OCI-LY1 (cell line): ENCODE results near the gene ACVR1.
A peak's percentile ranks its signal among the peaks of the same experiment; 100 is the strongest.

Experiments used
- H2AFZ ChIP-seq: fragments of 200-600 bp; sonication (generic), shearing (Covaris generic); 2 replicates; pipeline ENCODE4 v1.6.0; 2014; ENCODE audit warnings: antibody characterized with exemption, mild to moderate bottlenecking, low read length
- H3F3A ChIP-seq: fragments of 200-600 bp; sonication (generic), shearing (Covaris generic); 2 replicates; pipeline ENCODE4 v1.6.0; 2014; ENCODE audit warnings: mild to moderate bottlenecking, antibody characterized with exemption, low read length, moderate library complexity; ENCODE audit not compliant: insufficient read depth
- H3K27ac ChIP-seq: fragments of 200-600 bp; sonication (generic); 2 replicates; pipeline ENCODE4 v1.5.1; 2014; ENCODE audit warnings: low read length, mixed run types, mild to moderate bottlenecking, low read depth; ENCODE audit not compliant: poor library complexity, severe bottlenecking
- H3K27me3 ChIP-seq: fragments of 200-600 bp; sonication (generic); 2 replicates; pipeline ENCODE4 v1.6.0; 2014; ENCODE audit warnings: antibody characterized with exemption, mild to moderate bottlenecking, low read length, moderate library complexity; ENCODE audit not compliant: insufficient read depth
- H3K36me3 ChIP-seq: fragments of 200-600 bp; sonication (generic); 2 replicates; pipeline ENCODE4 v1.6.1; 2014; ENCODE audit warnings: mild to moderate bottlenecking, antibody characterized with exemption, low read length, moderate library complexity, mixed read lengths; ENCODE audit not compliant: insufficient read depth
- H3K4me1 ChIP-seq: fragments of 200-600 bp; sonication (generic); 2 replicates; pipeline ENCODE4 v1.5.1; 2014; ENCODE audit warnings: mild to moderate bottlenecking, low read length, moderate library complexity; ENCODE audit not compliant: insufficient read depth, severe bottlenecking
- H3K4me2 ChIP-seq: fragments of 200-600 bp; sonication (generic), shearing (Covaris generic); 2 replicates; pipeline ENCODE4 v1.6.1; 2014; ENCODE audit warnings: low read length
- H3K4me3 ChIP-seq: fragments of 200-600 bp; sonication (generic); 2 replicates; pipeline ENCODE4 v1.5.1; 2014; ENCODE audit warnings: low read length, low read depth, mild to moderate bottlenecking, mixed read lengths; ENCODE audit not compliant: poor library complexity, severe bottlenecking
- H3K79me2 ChIP-seq: fragments of 200-600 bp; shearing (Covaris generic); 2 replicates; pipeline ENCODE4 v1.6.1; 2016; ENCODE audit warnings: mixed run types, low read length, mixed read lengths; ENCODE audit not compliant: insufficient read depth
- H3K9ac ChIP-seq: fragments of 200-600 bp; sonication (generic), shearing (Covaris generic); 2 replicates; pipeline ENCODE4 v1.6.1; 2014; ENCODE audit warnings: mild to moderate bottlenecking, low read length, mixed read lengths
- H3K9me2 ChIP-seq: fragments of 200-600 bp; sonication (generic), shearing (Covaris generic); 2 replicates; pipeline ENCODE4 v1.6.1; 2014; ENCODE audit warnings: low read depth, mild to moderate bottlenecking, low read length, mixed read lengths
- H3K9me3 ChIP-seq: fragments of 200-600 bp; shearing (Covaris generic); 2 replicates; pipeline ENCODE4 v1.6.1; 2014; ENCODE audit warnings: low read length, mixed read lengths
- H4K20me1 ChIP-seq: fragments of 200-600 bp; sonication (generic), shearing (Covaris generic); 2 replicates; pipeline ENCODE4 v1.6.0; 2016; ENCODE audit warnings: mild to moderate bottlenecking, low read length; ENCODE audit not compliant: insufficient read depth
- EZH2 ChIP-seq: fragments of 200-600 bp; sonication (generic), shearing (Covaris generic); IDR thresholded peaks from 2 replicates; pipeline ENCODE4 v1.8.0; 2017; ENCODE audit warnings: borderline replicate concordance, mixed run types, mild to moderate bottlenecking, antibody characterized with exemption, low read length, moderate library complexity, mixed read lengths
- TF ChIP-seq, protein P1 (sequence below): fragments of 200-600 bp; sonication (generic), shearing (Covaris generic); IDR thresholded peaks from 2 replicates; pipeline ENCODE4 v1.5.1; 2017; ENCODE audit warnings: mild to moderate bottlenecking, antibody characterized with exemption, low read length, moderate library complexity, mixed read lengths

Gene ACVR1

DNA sequence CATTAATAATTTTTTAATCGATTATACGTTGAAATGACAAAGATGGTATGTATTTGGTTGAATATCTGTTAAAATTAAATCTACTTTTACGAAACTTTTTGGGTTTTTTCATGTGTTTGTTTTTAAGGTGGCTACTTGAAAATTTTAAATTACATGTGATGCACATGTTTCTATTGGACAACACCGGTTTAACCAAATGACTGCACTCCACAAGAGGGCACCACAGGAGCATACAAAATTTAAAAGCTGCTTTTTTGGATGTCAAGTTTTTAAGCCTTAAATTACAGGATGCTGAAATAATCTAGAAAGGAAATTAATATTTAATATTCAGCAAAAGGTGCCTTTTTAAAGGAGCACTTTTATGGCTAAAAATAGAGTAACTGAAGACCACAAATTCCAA, 98.7 kb downstream of the ACVR1 start:
- Histone ChIP-seq H3K79me2 (no peaks in the 10 kb centered on the region), H3K4me3 (no peak overlapping the region), H3K9me3 (no peaks in the 10 kb centered on the region), H4K20me1 (no peaks in the 10 kb centered on the region), H3K4me1 (no peaks in the 10 kb centered on the region), H3K4me2 (no peak overlapping the region), H2AFZ (no peak overlapping the region), H3K27ac (no peak overlapping the region), H3K27me3 (no peaks in the 10 kb centered on the region), H3K9me2 (no peaks in the 10 kb centered on the region), H3K9ac (no peak overlapping the region), H3F3A (no peaks in the 10 kb centered on the region), H3K36me3 (no peaks in the 10 kb centered on the region)
- TF ChIP-seq, protein P1, sequence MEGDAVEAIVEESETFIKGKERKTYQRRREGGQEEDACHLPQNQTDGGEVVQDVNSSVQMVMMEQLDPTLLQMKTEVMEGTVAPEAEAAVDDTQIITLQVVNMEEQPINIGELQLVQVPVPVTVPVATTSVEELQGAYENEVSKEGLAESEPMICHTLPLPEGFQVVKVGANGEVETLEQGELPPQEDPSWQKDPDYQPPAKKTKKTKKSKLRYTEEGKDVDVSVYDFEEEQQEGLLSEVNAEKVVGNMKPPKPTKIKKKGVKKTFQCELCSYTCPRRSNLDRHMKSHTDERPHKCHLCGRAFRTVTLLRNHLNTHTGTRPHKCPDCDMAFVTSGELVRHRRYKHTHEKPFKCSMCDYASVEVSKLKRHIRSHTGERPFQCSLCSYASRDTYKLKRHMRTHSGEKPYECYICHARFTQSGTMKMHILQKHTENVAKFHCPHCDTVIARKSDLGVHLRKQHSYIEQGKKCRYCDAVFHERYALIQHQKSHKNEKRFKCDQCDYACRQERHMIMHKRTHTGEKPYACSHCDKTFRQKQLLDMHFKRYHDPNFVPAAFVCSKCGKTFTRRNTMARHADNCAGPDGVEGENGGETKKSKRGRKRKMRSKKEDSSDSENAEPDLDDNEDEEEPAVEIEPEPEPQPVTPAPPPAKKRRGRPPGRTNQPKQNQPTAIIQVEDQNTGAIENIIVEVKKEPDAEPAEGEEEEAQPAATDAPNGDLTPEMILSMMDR: peak; percentile 62
- no peak for TF ChIP-seq EZH2

- no peaks in the 10 kb centered on the region for H3K79me2 ChIP-seq
- no peaks in the 10 kb centered on the region for H3F3A ChIP-seq
- TF ChIP-seq EZH2: no peak
- TF ChIP-seq, protein P1: no peak
- H3K4me1 ChIP-seq: no peaks in the 10 kb centered on the region
- no peaks in the 10 kb centered on the region for H3K9me2 ChIP-seq
- no peaks in the 10 kb centered on the region for H3K9me3 ChIP-seq
- H3K27ac ChIP-seq: no peak overlapping the region
- H2AFZ ChIP-seq: no peak overlapping the region
- H4K20me1 ChIP-seq: no peaks in the 10 kb centered on the region
- no peak overlapping the region for H3K4me3 ChIP-seq
- H3K9ac ChIP-seq: no peak overlapping the region
- no peak overlapping the region for H3K4me2 ChIP-seq
- no peaks in the 10 kb centered on the region; the same call in 1 of the 2 replicates for H3K27me3 ChIP-seq
- H3K36me3 ChIP-seq: no peaks in the 10 kb centered on the region
Measured at GRCh38 chr2:157771234-157771633, 104.9 kb downstream of the ACVR1 start.

GRCh38 chr2:157769856-157770255, 106.3 kb downstream of the ACVR1 start:
- no peak overlapping the region for H3K4me2 ChIP-seq

More at GRCh38 chr2:157769856-157770255, 106.3 kb downstream of the ACVR1 start:
- no peaks in the 10 kb centered on the region for H3K9me2 ChIP-seq
- no peak for TF ChIP-seq EZH2
- TF ChIP-seq, protein P1: no peak
- no peaks in the 10 kb centered on the region for H4K20me1 ChIP-seq
- H3K79me2 ChIP-seq: no peaks in the 10 kb centered on the region
- no peak overlapping the region for H3K4me3 ChIP-seq
- H3K36me3 ChIP-seq: no peaks in the 10 kb centered on the region
- no peak overlapping the region for H3K9ac ChIP-seq
- H3K9me3 ChIP-seq: no peaks in the 10 kb centered on the region
- H2AFZ ChIP-seq: no peak overlapping the region
- no peaks in the 10 kb centered on the region for H3K4me1 ChIP-seq
- H3K27me3 ChIP-seq: no peaks in the 10 kb centered on the region; the same call in 1 of the 2 replicates
- no peak overlapping the region for H3K27ac ChIP-seq
- no peaks in the 10 kb centered on the region for H3F3A ChIP-seq
